Stimulated activated effector memory CD8-positive, alpha-beta T cell treated with anti-CD3 and anti-CD28 coated beads, Interleukin-12 subunit alpha, Interleukin-12 subunit beta, amount 100 ng/mL, for 72 hours (primary cell): ENCODE measurements around the gene ZNF410.
"Not testable (repeated sequence)": the region's sequence is repeated elsewhere in the genome, so short reads cannot be mapped to it uniquely, and the experiment has no call there.

Experiments
- ATAC-seq: fragments of 150-1000 bp; cut with Tn5 transposase; 2 replicates; pipeline ENCODE4 v1.10.0; 2021
- DNase-seq, 2 donors: peaks; one replicate each; pipeline ENCODE4 v3.0.0; 2021 to 2022; ENCODE audit warnings: low spot score in 2 of 2
- H3K27ac Mint-ChIP-seq: one replicate; pipeline ENCODE4 v1.8.0; 2022; ENCODE audit warnings: mild to moderate bottlenecking, mixed read lengths
- H3K36me3 Mint-ChIP-seq: one replicate; pipeline ENCODE4 v1.8.0; 2022; ENCODE audit warnings: mild to moderate bottlenecking, mixed read lengths
- H3K4me1 Mint-ChIP-seq: one replicate; pipeline ENCODE4 v1.8.0; 2022; ENCODE audit warnings: mixed read lengths
- H3K4me3 Mint-ChIP-seq: one replicate; pipeline ENCODE4 v1.8.0; 2022; ENCODE audit warnings: mild to moderate bottlenecking, mixed read lengths
- H3K9me3 Mint-ChIP-seq: one replicate; pipeline ENCODE4 v1.8.0; 2022; ENCODE audit warnings: mixed read lengths

ZNF410 gene

GRCh38 chr14:73913256-73913655 is 26.6 kb downstream of the ZNF410 start:
- Mint-ChIP-seq H3K4me1 (peaks cover 18% of the 10 kb centered on the region), H3K27ac (no peak overlapping the region), H3K9me3 (peaks cover 2% of the 10 kb centered on the region), H3K4me3 (no peak overlapping the region), H3K36me3 (peaks cover 99% of the 10 kb centered on the region)
- DNase-seq (no peak), ATAC-seq (no peak)

GRCh38 chr14:73916324-73916723 is 29.7 kb downstream of the ZNF410 start:
- Mint-ChIP-seq H3K4me1 (peaks cover 1% of the 10 kb centered on the region), H3K27ac (peak overlapping the region; percentile 48), H3K36me3 (peaks cover 99% of the 10 kb centered on the region), H3K9me3 (peaks cover 2% of the 10 kb centered on the region), H3K4me3 (no peak overlapping the region)
- DNase-seq (no peak), ATAC-seq (no peak)

- ATAC-seq, H3K27ac Mint-ChIP-seq, H3K4me3 Mint-ChIP-seq, DNase-seq, H3K9me3 Mint-ChIP-seq, H3K4me1 Mint-ChIP-seq: not testable (repeated sequence)
- H3K36me3 Mint-ChIP-seq, result peaks cover 99% of the 10 kb centered on the region
Observed at GRCh38 chr14:73919457-73919856, 32.8 kb downstream of the ZNF410 start.

GRCh38 chr14:73924337-73924736 is 37.7 kb downstream of the ZNF410 start:
- no peak for ATAC-seq
- H3K27ac Mint-ChIP-seq, result no peak overlapping the region
- H3K4me1 Mint-ChIP-seq, result peaks cover 6% of the 10 kb centered on the region
- no peak for DNase-seq
- peaks cover 100% of the 10 kb centered on the region for H3K36me3 Mint-ChIP-seq
- H3K4me3 Mint-ChIP-seq, result no peak overlapping the region
- H3K9me3 Mint-ChIP-seq, result no peaks in the 10 kb centered on the region

GRCh38 chr14:73935666-73936065 is 49.0 kb downstream of the ZNF410 start:
- no peak for ATAC-seq
- peak overlapping the region; percentile 13 for H3K27ac Mint-ChIP-seq
- H3K4me3 Mint-ChIP-seq, result no peak overlapping the region
- H3K9me3 Mint-ChIP-seq, result no peaks in the 10 kb centered on the region
- no peaks in the 10 kb centered on the region for H3K4me1 Mint-ChIP-seq
- no peak for DNase-seq
- peaks cover 73% of the 10 kb centered on the region for H3K36me3 Mint-ChIP-seq

GRCh38 chr14:73936548-73936947 is 49.9 kb downstream of the ZNF410 start:
- H3K4me3 Mint-ChIP-seq, result no peak overlapping the region

GRCh38 chr14:73937012-73937411 is 50.4 kb downstream of the ZNF410 start:
- no peaks in the 10 kb centered on the region for H3K4me1 Mint-ChIP-seq
- no peaks in the 10 kb centered on the region for H3K9me3 Mint-ChIP-seq
- no peak overlapping the region for H3K4me3 Mint-ChIP-seq
- peak overlapping the region; percentile 5 for H3K27ac Mint-ChIP-seq
- DNase-seq, result no peak
- ATAC-seq, result no peak
- peaks cover 63% of the 10 kb centered on the region for H3K36me3 Mint-ChIP-seq

More at GRCh38 chr14:73936548-73936947, 49.9 kb downstream of the ZNF410 start:
- H3K4me1 Mint-ChIP-seq, result no peaks in the 10 kb centered on the region
- peak overlapping the region; percentile 13 for H3K27ac Mint-ChIP-seq
- no peaks in the 10 kb centered on the region for H3K9me3 Mint-ChIP-seq
- no peak for DNase-seq
- H3K36me3 Mint-ChIP-seq, result peaks cover 68% of the 10 kb centered on the region
- ATAC-seq, result no peak

GRCh38 chr14:73942180-73942579 is 55.5 kb downstream of the ZNF410 start:
- H3K4me1 Mint-ChIP-seq, result no peaks in the 10 kb centered on the region
- no peak overlapping the region for H3K4me3 Mint-ChIP-seq
- no peaks in the 10 kb centered on the region for H3K9me3 Mint-ChIP-seq
- no peak for ATAC-seq
- no peak for DNase-seq
- no peak overlapping the region for H3K27ac Mint-ChIP-seq
- H3K36me3 Mint-ChIP-seq, result peaks cover 20% of the 10 kb centered on the region

- no peak overlapping the region for H3K4me3 Mint-ChIP-seq
- H3K9me3 Mint-ChIP-seq, result no peaks in the 10 kb centered on the region
- ATAC-seq (no peak), DNase-seq (no peak)
- H3K36me3 Mint-ChIP-seq, result peaks cover 13% of the 10 kb centered on the region
- H3K4me1 Mint-ChIP-seq, result no peaks in the 10 kb centered on the region
- peak overlapping the region; percentile 48 for H3K27ac Mint-ChIP-seq
Observed at GRCh38 chr14:73943083-73943482, 56.4 kb downstream of the ZNF410 start.

GRCh38 chr14:73944432-73945158 is 57.9 kb downstream of the ZNF410 start:
- H3K4me1 Mint-ChIP-seq, result peaks cover under 1% of the 10 kb centered on the region
- H3K4me3 Mint-ChIP-seq, result no peak overlapping the region
- H3K36me3 Mint-ChIP-seq, result peaks cover 13% of the 10 kb centered on the region
- H3K9me3 Mint-ChIP-seq, result no peaks in the 10 kb centered on the region
- no peak for DNase-seq
- ATAC-seq, result no peak
- peak overlapping the region; percentile 18 for H3K27ac Mint-ChIP-seq

GRCh38 chr14:73945159-73945670 is 58.6 kb downstream of the ZNF410 start:
- no peak overlapping the region for H3K27ac Mint-ChIP-seq
- H3K9me3 Mint-ChIP-seq, result no peaks in the 10 kb centered on the region
- peaks cover 6% of the 10 kb centered on the region for H3K4me1 Mint-ChIP-seq
- peaks cover 13% of the 10 kb centered on the region for H3K36me3 Mint-ChIP-seq
- DNase-seq (no peak), ATAC-seq (no peak)
- H3K4me3 Mint-ChIP-seq, result no peak overlapping the region

GRCh38 chr14:73949752-73950734 is 63.4 kb downstream of the ZNF410 start, which contains the start of the genes COQ6 and FAM161B:
Gene COQ6, plus strand, starts transcription at chr14:73950302. Its CDS starts 31 bp downstream, at chr14:73950333.
Gene FAM161B, minus strand, starts transcription at chr14:73950094. Its CDS starts 68 bp downstream, at chr14:73950026.
- Mint-ChIP-seq H3K9me3 (no peaks in the 10 kb centered on the region), H3K4me3 (peak within 1 kb of the TSS; percentile 97), H3K4me1 (peaks cover 15% of the 10 kb centered on the region), H3K27ac (peak within 1 kb of the TSS; percentile 96), H3K36me3 (peaks cover 28% of the 10 kb centered on the region)
- peak; percentile 75 to 96 for DNase-seq
- ATAC-seq, result peak; percentile 94

GRCh38 chr14:73953731-73954130 is 67.1 kb downstream of the ZNF410 start:
- Mint-ChIP-seq H3K36me3 (peaks cover 64% of the 10 kb centered on the region), H3K4me1 (peaks cover 15% of the 10 kb centered on the region), H3K4me3 (no peak overlapping the region), H3K9me3 (no peaks in the 10 kb centered on the region), H3K27ac (peak overlapping the region; percentile 1)
- ATAC-seq (no peak), DNase-seq (no peak)

- Mint-ChIP-seq H3K4me3 (no peak overlapping the region), H3K27ac (no peak overlapping the region), H3K4me1 (peaks cover 9% of the 10 kb centered on the region), H3K36me3 (peaks cover 83% of the 10 kb centered on the region), H3K9me3 (no peaks in the 10 kb centered on the region)
- DNase-seq, result no peak
- ATAC-seq, result no peak
Observed at GRCh38 chr14:73955674-73956073, 69.0 kb downstream of the ZNF410 start.

- no peak for ATAC-seq
Observed at GRCh38 chr14:73958591-73958990, 71.9 kb downstream of the ZNF410 start.

More at GRCh38 chr14:73958591-73958990, 71.9 kb downstream of the ZNF410 start:
- peak overlapping the region; percentile 52 for H3K27ac Mint-ChIP-seq
- no peak overlapping the region for H3K4me3 Mint-ChIP-seq
- no peak for DNase-seq
- no peaks in the 10 kb centered on the region for H3K9me3 Mint-ChIP-seq
- H3K36me3 Mint-ChIP-seq, result peaks cover 98% of the 10 kb centered on the region
- no peaks in the 10 kb centered on the region for H3K4me1 Mint-ChIP-seq
